ENCODE data around the gene DNAJB12.

Gene DNAJB12

GRCh38 chr10:72370201-72370722 lies 15.5 kb upstream of the DNAJB12 start:
- DNase-seq (ENCODE audit: low read depth): no peak
- in situ Hi-C loops (cut with HindIII; ENCODE audit: low sequenced_read_pairs): no loop called here

GRCh38 chr10:72367301-72367960 lies 12.7 kb upstream of the DNAJB12 start:
- in situ Hi-C loops (cut with HindIII; ENCODE audit: low sequenced_read_pairs): no loop called here
- TF ChIP-seq CTCF (IDR thresholded peaks at IDR 0.05; ENCODE audit: low read depth, low read length, missing control alignments): no peak
- peak; percentile 80 for DNase-seq (ENCODE audit: low read depth)
- no peak overlapping the region for H3K4me3 ChIP-seq (ENCODE audit: low read depth, low read length)

More at GRCh38 chr10:72370201-72370722, 15.5 kb upstream of the DNAJB12 start:
- no peak for TF ChIP-seq CTCF (IDR thresholded peaks at IDR 0.05; ENCODE audit: low read depth, low read length, missing control alignments)
- H3K4me3 ChIP-seq (ENCODE audit: low read depth, low read length): no peak overlapping the region

GRCh38 chr10:72365106-72365895 lies 10.6 kb upstream of the DNAJB12 start:
- no peak overlapping the region for H3K4me3 ChIP-seq (ENCODE audit: low read depth, low read length)
- in situ Hi-C loops (cut with HindIII; ENCODE audit: low sequenced_read_pairs): no loop called here
- no peak for DNase-seq (ENCODE audit: low read depth)
- no peak for TF ChIP-seq CTCF (IDR thresholded peaks at IDR 0.05; ENCODE audit: low read depth, low read length, missing control alignments)

GRCh38 chr10:72364239-72364777 lies 9.6 kb upstream of the DNAJB12 start:
- no peak overlapping the region for H3K4me3 ChIP-seq (ENCODE audit: low read depth, low read length)
- peak; percentile 96 for TF ChIP-seq CTCF (IDR thresholded peaks at IDR 0.05; ENCODE audit: low read depth, low read length, missing control alignments)
- peak; percentile 88 for DNase-seq (ENCODE audit: low read depth)
- in situ Hi-C loops (cut with HindIII; ENCODE audit: low sequenced_read_pairs): no loop called here

- no peak for TF ChIP-seq CTCF (IDR thresholded peaks at IDR 0.05; ENCODE audit: low read depth, low read length, missing control alignments)
- in situ Hi-C loops (cut with HindIII; ENCODE audit: low sequenced_read_pairs): no loop called here
- no peak for DNase-seq (ENCODE audit: low read depth)
- H3K4me3 ChIP-seq (ENCODE audit: low read depth, low read length): no peak overlapping the region
Measured at GRCh38 chr10:72356987-72357386, 2.3 kb upstream of the DNAJB12 start.

GRCh38 chr10:72356115-72356514 lies 1.4 kb upstream of the DNAJB12 start:
- DNase-seq (ENCODE audit: low read depth): no peak
- H3K4me3 ChIP-seq (ENCODE audit: low read depth, low read length): no peak overlapping the region
- TF ChIP-seq CTCF (IDR thresholded peaks at IDR 0.05; ENCODE audit: low read depth, low read length, missing control alignments): no peak
- in situ Hi-C loops (cut with HindIII; ENCODE audit: low sequenced_read_pairs): no loop called here
